ENCODE results near the gene ADAMTS8.

Gene ADAMTS8

DNA sequence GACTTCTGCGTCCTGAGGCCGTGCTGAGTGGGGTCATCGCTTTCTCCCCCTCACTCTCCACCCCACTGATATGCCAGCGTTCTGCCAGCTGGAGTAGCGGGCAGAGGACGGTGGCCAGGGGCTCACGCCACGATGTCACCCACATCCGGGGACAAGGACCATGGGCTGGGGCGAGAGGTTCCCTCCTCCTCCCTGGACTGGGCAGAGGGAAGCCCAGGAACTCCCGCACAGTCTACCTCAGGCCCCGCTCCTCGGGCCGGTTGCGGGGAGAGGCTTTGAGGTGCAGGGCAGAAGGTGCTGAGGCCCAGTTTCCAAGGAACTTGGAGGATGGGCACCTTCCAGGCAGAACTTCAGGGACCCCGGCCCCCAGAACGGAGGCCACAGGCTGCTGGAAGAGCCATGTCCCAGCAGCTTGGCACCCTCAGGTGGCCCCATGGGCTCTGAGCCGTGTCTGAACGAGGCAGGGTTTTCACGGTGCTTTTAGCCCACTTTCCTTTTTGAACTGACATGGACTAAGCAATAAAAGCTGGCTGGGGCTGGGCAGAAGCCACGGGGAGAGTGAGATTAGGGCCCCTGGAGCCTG lies 45.5 kb upstream of the ADAMTS8 start:
- no peak overlapping the region for H2AFZ ChIP-seq (ENCODE audit: low read length)
- peaks cover 0 to 5% of the 10 kb centered on the region in 2 donors for H3K36me3 ChIP-seq (replicated peaks in 1 of 2; ENCODE audit: control insufficient read depth in 2 of 2, insufficient read depth in 2 of 2, low read length in 2 of 2)
- no peak overlapping the region for H3K27ac ChIP-seq (replicated peaks; ENCODE audit: low read length)
- no peak overlapping the region for H3K18ac ChIP-seq (ENCODE audit: low read length)
- H3K4me1 ChIP-seq (ENCODE audit: control insufficient read depth in 2 of 2, insufficient read depth in 1 of 2, low read depth in 1 of 2, low read length in 2 of 2): peaks cover 15% of the 10 kb centered on the region in 2 donors
- no peaks in the 10 kb centered on the region for H3K9me3 ChIP-seq (replicated peaks in 1 of 2; ENCODE audit: control insufficient read depth in 2 of 2, insufficient read depth in 1 of 2, low read depth in 1 of 2, low read length in 2 of 2)
- no peaks in the 10 kb centered on the region for H3K27me3 ChIP-seq (ENCODE audit: control insufficient read depth in 3 of 3, insufficient read depth in 3 of 3, low read depth in 1 of 3, low read length in 3 of 3)
- H2BK5ac ChIP-seq (ENCODE audit: low read length): peak overlapping the region; percentile 39
- H2BK12ac ChIP-seq (ENCODE audit: low read length): no peak overlapping the region
- no peak overlapping the region for H2BK120ac ChIP-seq (ENCODE audit: low read depth, low read length)
- H3K4ac ChIP-seq (ENCODE audit: low read length): no peak overlapping the region
- no peak overlapping the region for H3K23ac ChIP-seq (ENCODE audit: low read depth, low read length, poor library complexity)
- no peak overlapping the region for H3K9ac ChIP-seq (ENCODE audit: low read depth, low read length, poor library complexity)
- WGBS, 2 donors (ENCODE audit: extremely low coverage in 2 of 2, insufficient read length in 2 of 2, insufficient replicate concordance in 1 of 2): no CpG with 5 or more reads among the region's 21 CpGs
- no peak overlapping the region for H4K8ac ChIP-seq (ENCODE audit: low read depth, low read length)
- no peak overlapping the region for H3K4me2 ChIP-seq (ENCODE audit: insufficient read depth, low read length, poor library complexity, severe bottlenecking)
- no peak overlapping the region for H3K4me3 ChIP-seq (ENCODE audit: low read length in 2 of 2)
- H2AK5ac ChIP-seq (ENCODE audit: low read depth, low read length): peak overlapping the region; percentile 34
- H4K91ac ChIP-seq (ENCODE audit: low read depth, low read length, poor library complexity): no peak overlapping the region
- H3K14ac ChIP-seq (ENCODE audit: low read length): no peak overlapping the region
- H3K79me1 ChIP-seq (ENCODE audit: low read depth, low read length): no peaks in the 10 kb centered on the region
- no peak overlapping the region for H2BK15ac ChIP-seq (ENCODE audit: low read length)
- no peak for DNase-seq (ENCODE audit: low spot score)

DNA sequence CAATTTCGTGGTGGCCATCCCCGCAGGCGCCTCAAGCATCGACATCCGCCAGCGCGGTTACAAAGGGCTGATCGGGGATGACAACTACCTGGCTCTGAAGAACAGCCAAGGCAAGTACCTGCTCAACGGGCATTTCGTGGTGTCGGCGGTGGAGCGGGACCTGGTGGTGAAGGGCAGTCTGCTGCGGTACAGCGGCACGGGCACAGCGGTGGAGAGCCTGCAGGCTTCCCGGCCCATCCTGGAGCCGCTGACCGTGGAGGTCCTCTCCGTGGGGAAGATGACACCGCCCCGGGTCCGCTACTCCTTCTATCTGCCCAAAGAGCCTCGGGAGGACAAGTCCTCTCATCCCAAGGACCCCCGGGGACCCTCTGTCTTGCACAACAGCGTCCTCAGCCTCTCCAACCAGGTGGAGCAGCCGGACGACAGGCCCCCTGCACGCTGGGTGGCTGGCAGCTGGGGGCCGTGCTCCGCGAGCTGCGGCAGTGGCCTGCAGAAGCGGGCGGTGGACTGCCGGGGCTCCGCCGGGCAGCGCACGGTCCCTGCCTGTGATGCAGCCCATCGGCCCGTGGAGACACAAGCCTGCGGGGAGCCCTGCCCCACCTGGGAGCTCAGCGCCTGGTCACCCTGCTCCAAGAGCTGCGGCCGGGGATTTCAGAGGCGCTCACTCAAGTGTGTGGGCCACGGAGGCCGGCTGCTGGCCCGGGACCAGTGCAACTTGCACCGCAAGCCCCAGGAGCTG lies 44.8 kb upstream of the ADAMTS8 start:
- peak overlapping the region; percentile 36 for H3K23ac ChIP-seq (ENCODE audit: low read depth, low read length, poor library complexity)
- no peak overlapping the region for H3K4me2 ChIP-seq (ENCODE audit: insufficient read depth, low read length, poor library complexity, severe bottlenecking)
- no peak overlapping the region for H3K4ac ChIP-seq (ENCODE audit: low read length)
- no peak overlapping the region for H4K8ac ChIP-seq (ENCODE audit: low read depth, low read length)
- H3K27ac ChIP-seq (replicated peaks; ENCODE audit: low read length): no peak overlapping the region
- peak overlapping the region; percentile 22 for H3K14ac ChIP-seq (ENCODE audit: low read length)
- peak overlapping the region; percentile 68 for H2BK15ac ChIP-seq (ENCODE audit: low read length)
- WGBS, 2 donors (ENCODE audit: extremely low coverage in 2 of 2, insufficient read length in 2 of 2, insufficient replicate concordance in 1 of 2): no CpG with 5 or more reads among the region's 52 CpGs
- peak overlapping the region; percentile 17 for H3K18ac ChIP-seq (ENCODE audit: low read length)
- no peak overlapping the region for H4K91ac ChIP-seq (ENCODE audit: low read depth, low read length, poor library complexity)
- no peaks in the 10 kb centered on the region for H3K79me1 ChIP-seq (ENCODE audit: low read depth, low read length)
- peaks cover 0 to 5% of the 10 kb centered on the region in 2 donors for H3K36me3 ChIP-seq (replicated peaks in 1 of 2; ENCODE audit: control insufficient read depth in 2 of 2, insufficient read depth in 2 of 2, low read length in 2 of 2)
- no peaks in the 10 kb centered on the region for H3K9me3 ChIP-seq (replicated peaks in 1 of 2; ENCODE audit: control insufficient read depth in 2 of 2, insufficient read depth in 1 of 2, low read depth in 1 of 2, low read length in 2 of 2)
- H3K27me3 ChIP-seq (ENCODE audit: control insufficient read depth in 3 of 3, insufficient read depth in 3 of 3, low read depth in 1 of 3, low read length in 3 of 3): no peaks in the 10 kb centered on the region
- H3K4me3 ChIP-seq (ENCODE audit: low read length in 2 of 2): no peak overlapping the region
- H2AK5ac ChIP-seq (ENCODE audit: low read depth, low read length): peak overlapping the region; percentile 78
- no peak for DNase-seq (ENCODE audit: low spot score)
- peaks cover 8 to 9% of the 10 kb centered on the region in 2 donors for H3K4me1 ChIP-seq (ENCODE audit: control insufficient read depth in 2 of 2, insufficient read depth in 1 of 2, low read depth in 1 of 2, low read length in 2 of 2)
- peak overlapping the region; percentile 16 for H2BK120ac ChIP-seq (ENCODE audit: low read depth, low read length)
- peak overlapping the region; percentile 35 for H3K9ac ChIP-seq (ENCODE audit: low read depth, low read length, poor library complexity)
- H2AFZ ChIP-seq (ENCODE audit: low read length): no peak overlapping the region
- H2BK5ac ChIP-seq (ENCODE audit: low read length): peak overlapping the region; percentile 39
- H2BK12ac ChIP-seq (ENCODE audit: low read length): no peak overlapping the region

DNA sequence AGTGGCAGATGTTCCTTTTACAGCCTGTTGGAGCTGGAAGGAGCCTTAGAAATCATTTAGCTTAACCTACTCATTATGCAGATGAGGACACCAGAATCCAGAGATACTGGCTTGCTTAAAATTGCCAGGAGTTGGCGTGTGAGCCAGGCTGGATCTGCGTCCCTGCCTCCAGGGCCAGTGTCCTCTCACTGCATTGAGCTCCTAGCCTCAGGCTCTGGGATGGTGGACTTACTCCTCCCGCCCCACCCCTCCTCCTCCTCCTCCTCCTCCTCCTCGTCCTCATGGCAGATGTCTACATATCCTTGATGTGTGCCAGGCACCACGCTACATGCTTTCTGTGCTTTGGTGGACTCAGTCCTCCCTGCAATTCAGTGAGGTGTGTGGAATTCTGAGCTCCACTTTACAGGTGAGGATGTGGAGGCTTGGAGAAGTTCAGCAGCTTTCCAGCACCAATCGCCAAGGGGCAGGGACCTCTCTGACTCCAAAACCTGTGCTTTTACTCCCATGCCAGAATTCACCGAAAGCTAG lies 44.1 kb upstream of the ADAMTS8 start:
- H3K4me2 ChIP-seq (ENCODE audit: insufficient read depth, low read length, poor library complexity, severe bottlenecking): no peak overlapping the region
- no peak overlapping the region for H2AFZ ChIP-seq (ENCODE audit: low read length)
- H3K4me3 ChIP-seq (ENCODE audit: low read length in 2 of 2): no peak overlapping the region
- peak overlapping the region; percentile 67 for H3K18ac ChIP-seq (ENCODE audit: low read length)
- H2BK120ac ChIP-seq (ENCODE audit: low read depth, low read length): peak overlapping the region; percentile 16
- no peak overlapping the region for H2BK5ac ChIP-seq (ENCODE audit: low read length)
- no peak overlapping the region for H4K91ac ChIP-seq (ENCODE audit: low read depth, low read length, poor library complexity)
- H2BK15ac ChIP-seq (ENCODE audit: low read length): no peak overlapping the region
- no CpG with 5 or more reads among the region's 7 CpGs for WGBS, 2 donors (ENCODE audit: extremely low coverage in 2 of 2, insufficient read length in 2 of 2, insufficient replicate concordance in 1 of 2)
- no peaks in the 10 kb centered on the region for H3K27me3 ChIP-seq (ENCODE audit: control insufficient read depth in 3 of 3, insufficient read depth in 3 of 3, low read depth in 1 of 3, low read length in 3 of 3)
- no peak overlapping the region for H4K8ac ChIP-seq (ENCODE audit: low read depth, low read length)
- no peaks in the 10 kb centered on the region for H3K79me1 ChIP-seq (ENCODE audit: low read depth, low read length)
- peaks cover 3 to 4% of the 10 kb centered on the region in 2 donors for H3K4me1 ChIP-seq (ENCODE audit: control insufficient read depth in 2 of 2, insufficient read depth in 1 of 2, low read depth in 1 of 2, low read length in 2 of 2)
- H2BK12ac ChIP-seq (ENCODE audit: low read length): no peak overlapping the region
- H3K27ac ChIP-seq (replicated peaks; ENCODE audit: low read length): no peak overlapping the region
- peak overlapping the region; percentile 78 for H2AK5ac ChIP-seq (ENCODE audit: low read depth, low read length)
- no peak overlapping the region for H3K4ac ChIP-seq (ENCODE audit: low read length)
- no peak overlapping the region for H3K9ac ChIP-seq (ENCODE audit: low read depth, low read length, poor library complexity)
- H3K9me3 ChIP-seq (replicated peaks in 1 of 2; ENCODE audit: control insufficient read depth in 2 of 2, insufficient read depth in 1 of 2, low read depth in 1 of 2, low read length in 2 of 2): no peaks in the 10 kb centered on the region
- no peak overlapping the region for H3K14ac ChIP-seq (ENCODE audit: low read length)
- H3K23ac ChIP-seq (ENCODE audit: low read depth, low read length, poor library complexity): no peak overlapping the region
- DNase-seq (ENCODE audit: low spot score): no peak
- H3K36me3 ChIP-seq (replicated peaks in 1 of 2; ENCODE audit: control insufficient read depth in 2 of 2, insufficient read depth in 2 of 2, low read length in 2 of 2): peaks cover 0 to 5% of the 10 kb centered on the region in 2 donors

DNA sequence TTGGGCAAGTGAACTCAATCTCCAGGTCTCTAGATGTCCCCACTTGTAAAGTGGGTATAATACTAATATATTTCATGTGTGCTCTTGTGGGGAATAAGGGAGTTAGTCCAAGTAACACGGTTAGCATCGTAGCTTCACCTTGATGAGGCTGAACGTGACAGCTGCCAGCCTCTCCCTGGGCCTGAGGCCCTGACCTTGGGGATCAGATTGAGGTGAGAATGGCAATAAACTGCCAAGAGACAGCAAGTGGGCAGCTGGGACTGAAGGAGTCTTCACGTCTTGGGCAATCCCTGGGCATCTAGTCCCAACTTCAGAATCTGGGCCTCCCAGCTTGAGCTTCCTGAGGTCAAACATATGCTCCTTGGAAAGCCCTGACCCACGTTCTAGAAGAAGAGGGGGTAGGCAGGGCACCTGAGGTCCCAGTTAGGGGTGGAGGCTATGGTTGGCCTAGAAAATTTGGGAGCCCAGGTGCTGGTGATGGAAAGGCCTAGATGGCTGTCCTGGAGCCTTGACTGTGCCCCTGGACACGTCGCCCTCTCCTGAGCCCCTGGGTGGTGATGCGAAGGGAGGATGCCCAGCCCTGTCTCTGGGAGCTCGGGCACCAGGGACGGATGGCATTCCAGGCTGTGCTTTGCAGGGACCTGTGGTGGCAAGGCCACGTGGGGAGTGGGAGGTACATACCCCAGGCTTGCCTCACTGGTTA lies 43.5 kb upstream of the ADAMTS8 start:
- Histone ChIP-seq H3K14ac (ENCODE audit: low read length) (no peak overlapping the region), H3K18ac (ENCODE audit: low read length) (peak overlapping the region; percentile 67), H4K91ac (ENCODE audit: low read depth, low read length, poor library complexity) (no peak overlapping the region), H3K4me3 (ENCODE audit: low read length in 2 of 2) (no peak overlapping the region), H2AK5ac (ENCODE audit: low read depth, low read length) (no peak overlapping the region), H3K27me3 (ENCODE audit: control insufficient read depth in 3 of 3, insufficient read depth in 3 of 3, low read depth in 1 of 3, low read length in 3 of 3) (no peaks in the 10 kb centered on the region), H3K27ac (replicated peaks; ENCODE audit: low read length) (no peak overlapping the region), H3K36me3 (replicated peaks in 1 of 2; ENCODE audit: control insufficient read depth in 2 of 2, insufficient read depth in 2 of 2, low read length in 2 of 2) (peaks cover 0 to 5% of the 10 kb centered on the region in 2 donors), H3K4me2 (ENCODE audit: insufficient read depth, low read length, poor library complexity, severe bottlenecking) (no peak overlapping the region), H3K4me1 (ENCODE audit: control insufficient read depth in 2 of 2, insufficient read depth in 1 of 2, low read depth in 1 of 2, low read length in 2 of 2) (peaks cover 3 to 4% of the 10 kb centered on the region in 2 donors), H3K4ac (ENCODE audit: low read length) (no peak overlapping the region), H2BK120ac (ENCODE audit: low read depth, low read length) (no peak overlapping the region), H3K9me3 (replicated peaks in 1 of 2; ENCODE audit: control insufficient read depth in 2 of 2, insufficient read depth in 1 of 2, low read depth in 1 of 2, low read length in 2 of 2) (no peaks in the 10 kb centered on the region), H2BK12ac (ENCODE audit: low read length) (no peak overlapping the region), H3K79me1 (ENCODE audit: low read depth, low read length) (no peaks in the 10 kb centered on the region), H3K23ac (ENCODE audit: low read depth, low read length, poor library complexity) (no peak overlapping the region), H2BK15ac (ENCODE audit: low read length) (no peak overlapping the region), H4K8ac (ENCODE audit: low read depth, low read length) (no peak overlapping the region), H3K9ac (ENCODE audit: low read depth, low read length, poor library complexity) (no peak overlapping the region), H2BK5ac (ENCODE audit: low read length) (no peak overlapping the region), H2AFZ (ENCODE audit: low read length) (no peak overlapping the region)
- no peak for DNase-seq (ENCODE audit: low spot score)
- whole genome bisulfite sequencing, 2 donors (ENCODE audit: extremely low coverage in 2 of 2, insufficient read length in 2 of 2, insufficient replicate concordance in 1 of 2): no CpG with 5 or more reads among the region's 11 CpGs
